HuH-7.5 (cell line): ENCODE measurements around the gene ARL5C.
"Not testable (repeated sequence)": the region's sequence is repeated elsewhere in the genome, so short reads cannot be mapped to it uniquely, and the experiment has no call there.

Source experiments
- DNase-seq: peaks from one replicate; pipeline ENCODE4 v3.0.0; 2011; ENCODE audit warnings: low spot score

ARL5C gene

GRCh38 chr17:39141294-39141693, 24.7 kb downstream of the ARL5C start:
- no peak for DNase-seq

- DNase-seq = no peak
Measured at GRCh38 chr17:39139561-39139960, 26.4 kb downstream of the ARL5C start.

DNA sequence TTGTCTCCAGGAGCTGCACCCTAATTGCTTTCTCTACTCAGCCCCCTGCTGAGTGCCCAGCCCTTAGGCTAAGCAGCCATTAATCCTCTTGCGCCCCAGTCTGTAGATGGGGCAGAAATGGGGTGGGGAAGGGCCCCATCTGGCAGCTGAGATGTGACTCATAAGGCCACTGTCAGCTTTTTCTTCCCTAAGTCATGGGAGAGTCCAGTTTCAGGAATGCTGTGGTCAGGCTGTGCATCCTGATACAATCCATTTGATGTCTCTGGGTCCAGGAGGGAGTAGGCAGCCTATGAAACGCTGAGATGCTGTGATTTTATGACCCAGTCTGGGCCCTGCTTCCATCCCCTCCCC, 26.8 kb downstream of the ARL5C start:
- no peak for DNase-seq

DNA sequence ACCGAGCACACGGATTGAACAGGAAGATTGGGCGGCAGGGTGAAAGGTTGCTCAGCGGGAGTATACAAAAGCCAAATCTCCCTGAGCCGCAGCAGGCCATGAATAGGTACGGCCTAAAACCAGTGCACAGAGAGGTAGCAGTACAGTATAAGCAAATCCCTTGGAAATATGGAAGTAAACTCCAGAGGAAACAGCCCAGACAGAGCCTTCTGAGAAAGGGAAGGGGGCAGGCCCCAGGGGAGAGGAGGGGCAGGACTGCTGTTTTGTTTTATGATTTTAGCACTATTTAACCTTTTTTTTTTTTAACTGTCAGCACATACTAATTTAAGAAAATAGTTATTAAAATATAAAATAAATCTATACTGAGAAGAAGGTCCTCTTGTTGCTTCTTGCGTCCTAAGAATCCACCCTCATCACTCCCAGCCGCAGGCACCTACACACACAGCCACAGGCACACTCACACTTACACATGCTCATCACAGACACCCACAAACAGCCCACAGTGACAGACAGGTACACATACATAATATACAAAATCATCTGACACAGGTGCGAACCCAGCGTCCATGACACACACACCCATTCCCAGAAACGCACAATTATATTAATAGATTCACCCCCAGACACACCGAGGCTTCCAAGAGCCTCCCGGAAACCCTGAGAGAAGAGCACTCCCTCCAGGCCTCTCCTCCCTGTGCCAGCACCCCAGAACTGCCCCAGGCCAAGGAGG, 27.4 kb downstream of the ARL5C start:
- no peak for DNase-seq

DNA sequence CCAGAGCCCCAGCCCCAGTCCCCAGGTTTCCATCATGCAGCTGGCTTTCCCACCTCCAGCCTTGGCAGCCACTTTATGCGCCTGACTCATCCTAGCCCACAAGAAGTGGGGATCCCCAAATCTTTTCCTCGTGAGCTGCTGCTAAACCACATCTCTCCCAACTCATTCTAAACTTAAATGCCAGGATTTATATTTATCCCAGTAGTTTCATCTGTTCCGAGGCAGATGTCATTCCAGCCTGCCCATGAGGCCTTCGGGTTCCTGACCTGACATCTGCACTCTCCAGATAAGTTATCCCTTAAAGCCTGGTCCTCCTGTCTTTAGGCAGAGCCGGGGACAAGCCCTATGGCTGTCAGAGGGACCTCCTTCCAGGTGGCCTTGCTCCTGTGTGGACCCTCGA, 31.1 kb downstream of the ARL5C start:
- DNase-seq = no peak

DNA sequence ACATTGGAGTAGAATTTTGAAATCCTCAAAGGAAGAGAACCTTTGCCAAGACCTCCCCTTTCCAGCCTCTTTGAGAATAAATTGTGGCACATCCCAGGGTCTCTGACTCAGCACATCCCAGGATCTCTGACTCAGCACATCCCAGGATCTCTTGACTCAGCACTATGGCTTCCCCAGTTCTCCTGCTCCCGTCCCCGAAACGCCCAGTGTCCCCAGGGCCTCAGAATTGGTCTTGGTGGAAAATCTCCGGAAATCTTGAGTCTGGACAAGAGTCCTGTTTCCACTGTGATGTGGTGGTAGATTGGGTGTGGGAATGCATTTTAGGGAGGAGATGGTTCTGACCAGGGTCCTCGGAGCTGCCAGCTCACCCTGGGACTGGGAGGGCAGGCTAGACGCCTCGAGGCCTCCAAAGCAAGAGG, 33.8 kb downstream of the ARL5C start:
- DNase-seq = no peak

DNA sequence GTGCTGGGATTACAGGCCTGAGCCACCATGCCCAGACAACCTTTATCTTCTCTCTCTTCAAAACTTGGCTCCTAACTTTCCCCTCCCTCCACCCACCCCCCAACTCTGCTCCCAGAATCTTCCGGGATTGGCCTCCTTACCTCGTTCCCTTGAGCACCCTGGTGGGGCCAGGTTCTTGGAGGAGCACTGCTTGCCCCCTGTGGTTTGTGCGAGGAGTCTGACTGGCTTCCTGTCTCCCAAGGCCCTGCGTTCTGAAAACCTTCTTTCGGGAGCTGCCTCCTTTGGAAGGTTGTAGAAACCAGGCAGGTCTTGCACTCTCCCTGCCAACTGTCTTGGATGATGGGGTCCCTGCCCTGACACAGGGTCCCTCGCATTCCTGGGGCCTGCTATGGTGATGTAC, 34.3 kb downstream of the ARL5C start:
- no peak for DNase-seq

DNA sequence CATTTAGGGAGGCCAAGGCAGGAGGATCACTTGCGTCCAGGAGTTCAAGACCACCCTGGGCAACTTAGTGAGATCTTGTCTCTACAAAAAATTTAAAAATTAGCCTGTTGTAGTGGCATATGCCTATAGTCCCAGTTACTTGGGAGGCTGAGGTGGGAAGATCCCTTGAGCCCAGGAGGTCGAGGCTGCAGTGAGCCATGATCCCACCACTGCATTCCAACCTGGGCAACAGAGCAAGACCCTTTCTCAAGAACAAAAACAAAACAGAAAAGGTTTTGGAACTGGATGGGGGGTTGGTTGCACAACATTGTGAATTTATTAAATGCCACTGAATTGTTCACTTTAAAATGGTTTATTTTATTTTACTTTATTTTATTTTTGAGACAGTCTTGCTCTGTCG, 35.8 kb downstream of the ARL5C start:
- no peak for DNase-seq

- DNase-seq = not testable (repeated sequence)
Measured at GRCh38 chr17:39129544-39129943, 36.4 kb downstream of the ARL5C start.

- no peak for DNase-seq
Measured at GRCh38 chr17:39126436-39126835, 39.5 kb downstream of the ARL5C start.

- no peak for DNase-seq
Measured at GRCh38 chr17:39125143-39125875, 40.7 kb downstream of the ARL5C start.

- DNase-seq = no peak
Measured at GRCh38 chr17:39123627-39124026, 42.3 kb downstream of the ARL5C start.

GRCh38 chr17:39122991-39123390, 43.0 kb downstream of the ARL5C start:
- DNase-seq = no peak

GRCh38 chr17:39121919-39122318, 44.0 kb downstream of the ARL5C start:
- not testable (repeated sequence) for DNase-seq

DNA sequence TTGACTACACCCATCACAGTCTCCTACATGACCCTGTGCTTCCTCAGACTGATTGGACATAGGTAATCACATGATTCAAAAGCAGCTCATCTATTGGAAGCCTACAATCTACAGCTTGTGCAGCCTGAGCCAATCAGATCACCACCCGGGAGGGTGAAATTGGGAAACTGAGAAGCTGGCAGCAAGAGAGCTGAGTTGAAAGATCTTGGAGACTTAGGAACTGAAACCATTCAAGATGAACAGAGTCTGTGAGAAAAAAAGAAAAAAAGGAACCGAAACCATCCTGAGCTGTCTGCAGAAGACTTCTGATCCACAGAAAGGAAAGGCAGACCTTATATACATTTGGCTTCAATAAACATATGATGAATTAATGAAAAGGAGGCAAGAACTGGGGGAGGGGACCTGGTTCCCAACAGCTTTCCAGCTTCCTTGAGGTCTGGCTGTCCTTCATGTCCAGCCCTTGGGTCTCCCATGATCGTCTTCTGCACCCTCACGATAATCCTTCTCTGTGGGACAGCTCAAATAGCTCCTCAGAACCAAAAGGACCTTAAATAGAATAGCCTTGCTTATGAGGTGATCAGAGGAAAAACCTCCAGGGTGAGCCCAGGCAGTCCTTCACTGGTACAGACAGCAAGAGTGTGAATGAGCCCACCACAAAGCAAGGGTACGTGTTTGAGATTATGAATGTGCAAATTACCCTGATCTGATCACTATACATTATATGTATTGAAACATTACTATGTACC, 47.1 kb downstream of the ARL5C start:
- no peak for DNase-seq

DNA sequence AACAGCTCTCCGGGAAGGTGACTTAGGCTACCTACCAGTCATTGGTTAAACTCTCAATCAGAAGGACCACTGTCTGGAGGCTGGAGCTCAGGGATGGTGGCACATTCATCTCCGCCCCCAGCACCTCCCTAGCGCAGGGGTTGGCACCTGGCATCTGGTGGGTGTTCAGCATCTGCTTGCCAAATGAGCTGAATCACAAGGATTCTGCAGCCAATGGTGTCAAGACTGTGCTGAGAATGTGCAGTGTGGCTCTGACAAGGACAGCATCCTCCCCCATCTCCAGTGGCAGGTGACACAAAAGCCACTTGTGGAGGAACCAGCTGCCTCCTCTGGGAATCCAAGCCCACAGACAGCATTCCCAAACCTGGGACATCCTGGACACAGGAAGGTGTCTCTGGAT, 49.7 kb downstream of the ARL5C start:
- DNase-seq = no peak

- DNase-seq = no peak
Measured at GRCh38 chr17:39115135-39115534, 50.8 kb downstream of the ARL5C start.

GRCh38 chr17:39114723-39115122, 51.2 kb downstream of the ARL5C start:
- no peak for DNase-seq

- no peak for DNase-seq
Measured at GRCh38 chr17:39113871-39114270, 52.1 kb downstream of the ARL5C start.

DNA sequence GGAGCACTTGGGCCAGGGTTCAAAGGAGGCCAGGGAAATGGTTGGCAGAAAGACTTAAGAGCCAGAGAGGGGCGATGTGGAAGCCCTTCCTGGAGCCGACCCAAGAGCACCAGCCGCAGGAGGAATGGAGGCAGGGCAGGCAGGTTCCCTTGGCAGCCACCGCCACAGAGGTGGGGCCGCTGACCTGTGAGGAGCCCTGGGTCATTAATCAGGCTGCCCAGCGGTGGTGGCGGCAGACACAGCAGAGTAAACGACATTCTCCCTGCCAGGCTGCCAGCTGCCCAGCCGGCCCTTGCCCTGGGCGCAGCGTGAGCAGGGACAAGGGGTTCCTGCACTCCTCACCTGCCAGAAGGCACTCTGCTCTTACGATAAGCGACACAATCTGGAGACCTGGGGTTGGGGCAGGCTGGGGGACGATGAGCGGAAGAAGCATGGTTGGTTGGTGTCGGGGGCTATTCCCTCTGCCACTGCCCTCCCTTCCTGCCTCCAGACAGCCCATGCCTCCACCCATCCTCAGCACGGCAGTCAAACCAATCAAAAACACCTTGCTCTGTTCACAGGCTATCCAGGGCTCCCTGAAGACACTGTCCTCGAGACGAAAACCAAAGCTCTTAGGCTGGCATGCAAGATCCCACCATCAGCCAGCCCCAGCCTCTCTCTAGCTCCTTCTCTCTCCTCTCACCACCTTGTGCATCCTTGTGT, 55.4 kb downstream of the ARL5C start:
- DNase-seq = no peak

- no peak for DNase-seq
Measured at GRCh38 chr17:39108461-39109375, 57.2 kb downstream of the ARL5C start.
